Measurements from ENCODE around the gene AFM. TPM values are rescaled to one million over a fixed set of nuclear protein-coding genes. Genes with fewer than 3 reads are reported as not detected.

The AFM gene
- total RNA-seq, 2 donors from 2014 or later: not detected

DNA sequence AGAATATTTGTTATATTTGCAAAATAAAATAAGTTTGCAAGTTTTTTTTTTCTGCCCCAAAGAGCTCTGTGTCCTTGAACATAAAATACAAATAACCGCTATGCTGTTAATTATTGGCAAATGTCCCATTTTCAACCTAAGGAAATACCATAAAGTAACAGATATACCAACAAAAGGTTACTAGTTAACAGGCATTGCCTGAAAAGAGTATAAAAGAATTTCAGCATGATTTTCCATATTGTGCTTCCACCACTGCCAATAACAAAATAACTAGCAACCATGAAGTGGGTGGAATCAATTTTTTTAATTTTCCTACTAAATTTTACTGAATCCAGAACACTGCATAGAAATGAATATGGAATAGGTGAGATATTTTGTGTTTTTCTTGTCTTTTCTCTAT, 45.6 kb upstream of the AFM start, which contains the start of gene AFP:
AFP (plus strand) TSS at position 238 of the 400 bp plus-strand sequence; CDS start at position 280, 42 bp downstream.
- H3K9me3 ChIP-seq: no peaks in the 10 kb centered on the region
- H3K4me1 ChIP-seq (ENCODE audit: control insufficient read depth in 1 of 2, low read depth in 2 of 2): no peaks in the 10 kb centered on the region
- no peak within 1 kb of the TSS for H3K27ac ChIP-seq
- H3K36me3 ChIP-seq: no peaks in the 10 kb centered on the region
- H3K4me3 ChIP-seq: no peak within 1 kb of the TSS
- ATAC-seq (ENCODE audit: insufficient number of reproducible peaks, low FRiP score, low read depth) (no peak), DNase-seq (ENCODE audit: low spot score) (no peak)
- H3K27me3 ChIP-seq (replicated peaks; ENCODE audit: insufficient read depth): no peaks in the 10 kb centered on the region
- TF ChIP-seq CTCF (IDR thresholded peaks at IDR 0.05): no peak

DNA sequence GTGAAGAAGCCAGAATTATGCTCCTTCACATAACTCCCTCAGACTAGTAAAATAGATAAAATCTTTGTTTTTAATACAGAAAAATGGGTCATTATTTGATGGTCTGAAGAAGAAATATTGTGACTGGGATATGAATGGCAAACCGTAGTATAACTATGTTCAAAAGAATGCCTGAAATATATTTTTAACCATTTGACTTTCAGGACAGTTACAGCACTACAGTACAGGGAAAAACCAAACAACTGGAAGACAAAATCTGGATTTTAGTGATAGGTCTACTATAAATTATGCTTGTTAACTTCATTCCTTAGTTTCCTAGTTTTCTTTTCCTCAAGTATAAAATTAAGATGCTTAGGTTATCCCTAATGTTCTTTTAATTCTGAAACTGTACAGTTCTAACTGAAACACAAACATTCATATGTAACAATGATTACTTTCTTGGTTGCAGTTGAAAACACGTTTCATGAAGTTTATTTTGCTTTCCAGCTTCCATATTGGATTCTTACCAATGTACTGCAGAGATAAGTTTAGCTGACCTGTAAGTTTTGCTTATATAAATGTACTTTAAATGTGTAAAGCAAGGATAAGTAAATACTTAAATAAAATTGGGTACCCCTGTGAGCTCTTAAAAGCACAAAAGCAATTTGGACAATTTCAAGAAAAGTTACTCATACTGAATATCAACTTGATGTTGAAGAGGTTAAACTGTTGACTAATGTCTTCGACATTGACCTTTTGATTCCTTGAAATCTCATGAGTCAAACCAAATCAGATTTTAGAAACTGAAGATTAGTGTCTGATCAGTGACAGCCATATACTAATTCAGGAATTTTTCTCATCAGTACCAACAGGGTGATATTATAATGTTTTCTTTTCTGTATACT, 44.6 kb upstream of the AFM start:
- Histone ChIP-seq H3K27me3 (replicated peaks; ENCODE audit: insufficient read depth) (no peaks in the 10 kb centered on the region), H3K27ac (no peak overlapping the region), H3K4me1 (ENCODE audit: control insufficient read depth in 1 of 2, low read depth in 2 of 2) (no peaks in the 10 kb centered on the region), H3K36me3 (no peaks in the 10 kb centered on the region), H3K4me3 (no peak overlapping the region), H3K9me3 (no peaks in the 10 kb centered on the region)
- TF ChIP-seq CTCF (IDR thresholded peaks at IDR 0.05): no peak
- DNase-seq (ENCODE audit: low spot score) (no peak), ATAC-seq (ENCODE audit: insufficient number of reproducible peaks, low FRiP score, low read depth) (no peak)

GRCh38 chr4:73437558-73437956, 44.0 kb upstream of the AFM start:
- DNase-seq (ENCODE audit: low spot score) (no peak), ATAC-seq (ENCODE audit: insufficient number of reproducible peaks, low FRiP score, low read depth) (no peak)
- no peaks in the 10 kb centered on the region for H3K4me1 ChIP-seq (ENCODE audit: control insufficient read depth in 1 of 2, low read depth in 2 of 2)
- no peak overlapping the region for H3K4me3 ChIP-seq
- H3K9me3 ChIP-seq: no peaks in the 10 kb centered on the region
- no peaks in the 10 kb centered on the region for H3K36me3 ChIP-seq
- no peak for TF ChIP-seq CTCF (IDR thresholded peaks at IDR 0.05)
- H3K27ac ChIP-seq: no peak overlapping the region
- no peaks in the 10 kb centered on the region for H3K27me3 ChIP-seq (replicated peaks; ENCODE audit: insufficient read depth)

GRCh38 chr4:73438048-73438447, 43.5 kb upstream of the AFM start:
- no peaks in the 10 kb centered on the region for H3K4me1 ChIP-seq (ENCODE audit: control insufficient read depth in 1 of 2, low read depth in 2 of 2)
- no peak for ATAC-seq (ENCODE audit: insufficient number of reproducible peaks, low FRiP score, low read depth)
- H3K4me3 ChIP-seq: no peak overlapping the region
- no peaks in the 10 kb centered on the region for H3K9me3 ChIP-seq
- H3K27ac ChIP-seq: no peak overlapping the region
- no peaks in the 10 kb centered on the region for H3K36me3 ChIP-seq
- no peaks in the 10 kb centered on the region for H3K27me3 ChIP-seq (replicated peaks; ENCODE audit: insufficient read depth)
- TF ChIP-seq CTCF (IDR thresholded peaks at IDR 0.05): no peak
- DNase-seq (ENCODE audit: low spot score): no peak

GRCh38 chr4:73438582-73439215, 42.8 kb upstream of the AFM start:
- Histone ChIP-seq H3K27ac (no peak overlapping the region), H3K9me3 (no peaks in the 10 kb centered on the region), H3K4me3 (no peak overlapping the region), H3K27me3 (replicated peaks; ENCODE audit: insufficient read depth) (no peaks in the 10 kb centered on the region), H3K4me1 (ENCODE audit: control insufficient read depth in 1 of 2, low read depth in 2 of 2) (no peaks in the 10 kb centered on the region), H3K36me3 (no peaks in the 10 kb centered on the region)
- DNase-seq (ENCODE audit: low spot score) (no peak), ATAC-seq (ENCODE audit: insufficient number of reproducible peaks, low FRiP score, low read depth) (no peak)
- TF ChIP-seq CTCF (IDR thresholded peaks at IDR 0.05): no peak
